PC-3 (cell line): Measurements from ENCODE around the gene TAB3. TPM values are rescaled to one million over a fixed set of nuclear protein-coding genes. Genes with fewer than 3 reads are reported as not detected.

Experiments used
- ATAC-seq: fragments of 200-7000 bp; cut with Tn5 transposase; 2 replicates; pipeline ENCODE4 v1.9.1; 2020; ENCODE audit warnings: mild to moderate bottlenecking, moderate library complexity
- BruUV-seq: library from RNA; stranded (reverse); fragments of 400-500 nt; replicated peaks from 2 replicates; lab custom pipeline; 2021; lab: Mats Ljungman, UMichigan
- CTCF ChIA-PET: fragments of 300-600 bp; sonication (Branson Sonifier 250); formaldehyde crosslinking; loops from one replicate; lab custom pipeline; 2022; ENCODE audit warnings: antibody characterized with exemption; lab: Charles Lee
- POLR2A ChIA-PET: fragments of 300-600 bp; sonication (Branson Sonifier 250); formaldehyde crosslinking; loops from one replicate; lab custom pipeline; 2022; ENCODE audit warnings: antibody characterized with exemption; ENCODE audit not compliant: unreplicated experiment; lab: Charles Lee
- DNase-seq: peaks from one replicate; pipeline ENCODE4 v3.0.0-alpha.2; 2015
- H2AFZ ChIP-seq: fragments of 300-600 bp; sonication (generic); 2 replicates; pipeline ENCODE4 v1.6.0; 2016; ENCODE audit warnings: antibody characterized with exemption, low read length
- H3F3A ChIP-seq: fragments of 300-600 bp; sonication (generic); one replicate; pipeline ENCODE4 v1.6.0; 2017; ENCODE audit warnings: antibody characterized with exemption, low read length, control low read depth, mild to moderate bottlenecking; ENCODE audit not compliant: unreplicated experiment
- H3K27ac ChIP-seq: fragments of 300-600 bp; sonication (generic); 2 replicates; pipeline ENCODE4 v1.5.1; 2016; ENCODE audit warnings: mild to moderate bottlenecking, low read length
- H3K27me3 ChIP-seq: fragments of 300-600 bp; sonication (generic); 2 replicates; pipeline ENCODE4 v1.6.1; 2016; ENCODE audit warnings: low read length, mixed read lengths
- H3K36me3 ChIP-seq: fragments of 300-600 bp; sonication (generic); 2 replicates; pipeline ENCODE4 v1.6.1; 2016; ENCODE audit warnings: low read depth, mixed run types, low read length, mixed read lengths
- H3K4me1 ChIP-seq: fragments of 300-600 bp; sonication (generic); 2 replicates; pipeline ENCODE4 v1.5.1; 2016; ENCODE audit warnings: low read length; ENCODE audit not compliant: insufficient read depth
- H3K4me2 ChIP-seq: fragments of 300-600 bp; sonication (generic); 2 replicates; pipeline ENCODE4 v1.6.0; 2016; ENCODE audit warnings: low read length
- H3K4me3 ChIP-seq: fragments of 300-600 bp; sonication (generic); 2 replicates; pipeline ENCODE4 v1.5.1; 2016; ENCODE audit warnings: mild to moderate bottlenecking, low read length, mixed read lengths
- H3K79me2 ChIP-seq: fragments of 300-600 bp; sonication (generic); 2 replicates; pipeline ENCODE4 v1.6.1; 2017; ENCODE audit warnings: low read length, mixed read lengths
- H3K9ac ChIP-seq: fragments of 300-600 bp; sonication (generic); 2 replicates; pipeline ENCODE4 v1.6.0; 2016; ENCODE audit warnings: mild to moderate bottlenecking, low read length
- H3K9me2 ChIP-seq: fragments of 300-600 bp; sonication (generic); replicated peaks from 2 replicates; pipeline ENCODE4 v1.6.1; 2016; ENCODE audit warnings: mixed run types, low read length, mixed read lengths
- H3K9me3 ChIP-seq: fragments of 300-600 bp; sonication (generic); 2 replicates; pipeline ENCODE4 v1.6.1; 2016; ENCODE audit warnings: low read length, mixed read lengths
- H4K20me1 ChIP-seq: fragments of 300-600 bp; sonication (generic); 2 replicates; pipeline ENCODE4 v1.6.1; 2016; ENCODE audit warnings: low read length, mixed read lengths
- CTCF ChIP-seq: fragments of 300-600 bp; sonication (generic); conservative IDR thresholded peaks from 2 replicates; pipeline ENCODE4 v1.5.1; 2017; ENCODE audit warnings: antibody characterized with exemption, low read depth, mild to moderate bottlenecking, low read length
- EZH2 ChIP-seq: fragments of 300-600 bp; sonication (generic); IDR thresholded peaks from one replicate; pipeline ENCODE4 v1.6.1; 2017; ENCODE audit warnings: antibody characterized with exemption, mild to moderate bottlenecking, low read length; ENCODE audit not compliant: unreplicated experiment
- EZH2phosphoT487 ChIP-seq: fragments of 300-600 bp; sonication (generic); IDR thresholded peaks from 2 replicates; pipeline ENCODE4 v1.6.1; 2018; ENCODE audit warnings: mild to moderate bottlenecking, antibody characterized with exemption, low read length, borderline replicate concordance
- intact Hi-C: fragments of 100-400 bp; cut with micrococcal nuclease; formaldehyde crosslinking; loops from 2 replicates; pipeline ENCODE4 v1.9.0; 2023
- total RNA-seq: library from RNA; depleted of rRNA; stranded (reverse); fragments of >200 nt; gene quantifications from 2 replicates; pipeline ENCODE4 v1.2.3, GENCODE V29; 2014

TAB3 gene
- total RNA-seq, 1 experiment from 2014 or later = 18.6 TPM

- Histone ChIP-seq H4K20me1 (no peaks in the 10 kb centered on the region), H3K9ac (peak overlapping the region; percentile 80), H3K4me2 (peak overlapping the region; percentile 94), H3K4me3 (peak overlapping the region; percentile 89), H2AFZ (peak overlapping the region; percentile 83), H3K9me2 (no peaks in the 10 kb centered on the region), H3K27me3 (no peaks in the 10 kb centered on the region), H3K4me1 (peaks cover 23% of the 10 kb centered on the region), H3K27ac (no peak overlapping the region), H3F3A (no peaks in the 10 kb centered on the region), H3K36me3 (no peaks in the 10 kb centered on the region), H3K79me2 (peaks cover 62% of the 10 kb centered on the region), H3K9me3 (no peaks in the 10 kb centered on the region)
- POLR2A ChIA-PET = no interaction called here
- TF ChIP-seq CTCF (no peak), EZH2 (no peak), EZH2phosphoT487 (no peak)
- DNase-seq (no peak), ATAC-seq (no peak)
- intact Hi-C loops = loop anchor here (10.0 kb wide), 1 partner anchor 233 kb away; the partner anchor contains the start of gene GK
- no TSS peak for BruUV-seq
- CTCF ChIA-PET = no interaction called here
Observed at GRCh38 chrX:30887721-30888120, 1.3 kb downstream of the TAB3 start.

DNA sequence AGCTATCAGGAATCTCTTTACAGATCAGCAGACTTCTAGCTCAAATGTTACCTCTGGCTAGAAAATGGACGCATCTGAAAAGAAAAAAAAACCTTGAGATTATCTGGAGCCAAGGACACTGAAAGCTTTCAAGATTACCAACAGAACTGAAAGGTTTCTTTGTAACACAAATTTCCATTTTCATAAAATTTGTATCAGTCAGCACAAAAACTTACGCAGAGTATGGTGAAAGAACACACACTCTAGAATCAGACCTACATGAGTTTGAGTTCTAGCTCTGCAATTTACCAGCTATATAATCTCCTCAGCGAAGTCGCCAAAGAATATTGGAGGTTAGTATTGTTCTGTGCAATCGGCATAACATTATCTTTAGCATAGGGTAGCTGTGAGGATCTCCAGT is 1.8 kb downstream of the TAB3 start:
- Histone ChIP-seq H3K36me3 (no peaks in the 10 kb centered on the region), H3K27me3 (no peaks in the 10 kb centered on the region), H3F3A (no peaks in the 10 kb centered on the region), H3K9me3 (no peaks in the 10 kb centered on the region), H3K9ac (no peak overlapping the region), H3K4me3 (peak overlapping the region; percentile 89), H3K27ac (no peak overlapping the region), H2AFZ (no peak overlapping the region), H3K4me1 (peaks cover 19% of the 10 kb centered on the region), H3K4me2 (peak overlapping the region; percentile 94), H3K9me2 (no peaks in the 10 kb centered on the region), H4K20me1 (no peaks in the 10 kb centered on the region), H3K79me2 (peaks cover 66% of the 10 kb centered on the region)
- CTCF ChIA-PET = no interaction called here
- no TSS peak for BruUV-seq
- ATAC-seq (no peak), DNase-seq (no peak)
- TF ChIP-seq EZH2phosphoT487 (no peak), CTCF (no peak), EZH2 (no peak)
- POLR2A ChIA-PET = no interaction called here
- intact Hi-C loops = loop anchor here (10.0 kb wide), 1 partner anchor 232 kb away; the partner anchor contains the start of gene GK

- Histone ChIP-seq H3K79me2 (peaks cover 88% of the 10 kb centered on the region), H3F3A (no peaks in the 10 kb centered on the region), H3K4me2 (no peak overlapping the region), H3K4me1 (peaks cover 23% of the 10 kb centered on the region), H2AFZ (no peak overlapping the region), H3K4me3 (no peak overlapping the region), H3K9me2 (no peaks in the 10 kb centered on the region), H3K9me3 (no peaks in the 10 kb centered on the region), H4K20me1 (no peaks in the 10 kb centered on the region), H3K27me3 (no peaks in the 10 kb centered on the region), H3K27ac (no peak overlapping the region), H3K9ac (no peak overlapping the region), H3K36me3 (no peaks in the 10 kb centered on the region)
- TF ChIP-seq CTCF = no peak
- no peak for TF ChIP-seq EZH2phosphoT487
- no peak for TF ChIP-seq EZH2
- ATAC-seq (no peak), DNase-seq (no peak)
- ChIA-PET CTCF (no interaction called here), POLR2A (no interaction called here)
- BruUV-seq = no TSS peak
- intact Hi-C loops = loop anchor here (10.0 kb wide), 1 partner anchor 230 kb away; the partner anchor contains the start of gene GK
Observed at GRCh38 chrX:30885136-30885535, 3.9 kb downstream of the TAB3 start.
